ENCODE data around the gene WIPI1. TPM values are rescaled to one million over a fixed set of nuclear protein-coding genes. Genes with fewer than 3 reads are reported as not detected.

WIPI1 gene
- total and polyA plus RNA-seq, 7 donors, result 18.9 to 78.8 (median 28.5) TPM

DNA sequence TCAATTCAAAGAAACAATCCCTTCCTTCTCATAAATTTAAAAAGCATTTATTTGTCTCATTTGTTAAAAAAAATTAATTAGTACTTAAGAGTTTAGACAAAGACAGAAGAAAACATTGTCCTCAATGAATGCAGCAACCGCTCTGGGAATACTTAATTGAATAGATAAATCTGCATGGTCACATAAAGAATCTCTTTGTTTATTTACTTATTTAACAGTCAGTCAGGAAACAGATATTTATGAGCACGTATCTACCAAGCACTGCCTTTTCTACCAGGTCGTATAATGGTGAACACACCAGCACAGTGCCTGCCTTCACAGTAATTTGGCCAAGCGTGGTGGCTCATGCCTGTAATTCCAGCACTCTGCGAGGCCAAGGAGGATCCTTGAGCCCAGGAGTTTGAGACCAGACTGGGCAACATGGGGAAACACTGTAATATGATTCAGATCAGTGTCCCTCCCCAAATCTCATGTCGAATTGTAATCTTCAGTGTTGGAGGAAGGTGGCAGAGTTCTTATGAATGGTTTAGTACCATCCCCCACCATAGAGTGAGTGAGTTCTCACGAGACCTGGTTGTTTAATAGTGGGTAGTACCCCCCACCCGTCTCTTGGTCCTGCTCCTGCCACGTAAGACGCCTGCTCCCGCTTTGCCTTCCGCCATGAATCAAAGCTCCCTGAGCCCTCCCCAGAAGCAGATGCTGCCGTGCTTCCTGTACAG is 8.1 kb downstream of the WIPI1 start:
- no peaks in the 10 kb centered on the region for H3K4me1 ChIP-seq
- H3K36me3 ChIP-seq, result peaks cover 9 to 77% (median 36%) of the 10 kb centered on the region in 4 donors
- no peaks in the 10 kb centered on the region for H3K9me3 ChIP-seq
- intact Hi-C loops (cut with DNase I), result no loop called here
- 90 to 91% methylated on average over 13 of the region's 13 CpGs for WGBS, 2 donors
- no peak overlapping the region for H3K27ac ChIP-seq
- TF ChIP-seq EP300 (IDR thresholded peaks at IDR 0.05) (no peak), POLR2AphosphoS5 (IDR thresholded peaks at IDR 0.05) (no peak), POLR2A (IDR thresholded peaks at IDR 0.05) (no peak)
- TF ChIP-seq, protein P1, sequence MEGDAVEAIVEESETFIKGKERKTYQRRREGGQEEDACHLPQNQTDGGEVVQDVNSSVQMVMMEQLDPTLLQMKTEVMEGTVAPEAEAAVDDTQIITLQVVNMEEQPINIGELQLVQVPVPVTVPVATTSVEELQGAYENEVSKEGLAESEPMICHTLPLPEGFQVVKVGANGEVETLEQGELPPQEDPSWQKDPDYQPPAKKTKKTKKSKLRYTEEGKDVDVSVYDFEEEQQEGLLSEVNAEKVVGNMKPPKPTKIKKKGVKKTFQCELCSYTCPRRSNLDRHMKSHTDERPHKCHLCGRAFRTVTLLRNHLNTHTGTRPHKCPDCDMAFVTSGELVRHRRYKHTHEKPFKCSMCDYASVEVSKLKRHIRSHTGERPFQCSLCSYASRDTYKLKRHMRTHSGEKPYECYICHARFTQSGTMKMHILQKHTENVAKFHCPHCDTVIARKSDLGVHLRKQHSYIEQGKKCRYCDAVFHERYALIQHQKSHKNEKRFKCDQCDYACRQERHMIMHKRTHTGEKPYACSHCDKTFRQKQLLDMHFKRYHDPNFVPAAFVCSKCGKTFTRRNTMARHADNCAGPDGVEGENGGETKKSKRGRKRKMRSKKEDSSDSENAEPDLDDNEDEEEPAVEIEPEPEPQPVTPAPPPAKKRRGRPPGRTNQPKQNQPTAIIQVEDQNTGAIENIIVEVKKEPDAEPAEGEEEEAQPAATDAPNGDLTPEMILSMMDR (IDR thresholded peaks at IDR 0.05), result no peak
- H3K27me3 ChIP-seq, result no peaks in the 10 kb centered on the region
- no peak for DNase-seq
- H3K4me3 ChIP-seq, result no peak overlapping the region

DNA sequence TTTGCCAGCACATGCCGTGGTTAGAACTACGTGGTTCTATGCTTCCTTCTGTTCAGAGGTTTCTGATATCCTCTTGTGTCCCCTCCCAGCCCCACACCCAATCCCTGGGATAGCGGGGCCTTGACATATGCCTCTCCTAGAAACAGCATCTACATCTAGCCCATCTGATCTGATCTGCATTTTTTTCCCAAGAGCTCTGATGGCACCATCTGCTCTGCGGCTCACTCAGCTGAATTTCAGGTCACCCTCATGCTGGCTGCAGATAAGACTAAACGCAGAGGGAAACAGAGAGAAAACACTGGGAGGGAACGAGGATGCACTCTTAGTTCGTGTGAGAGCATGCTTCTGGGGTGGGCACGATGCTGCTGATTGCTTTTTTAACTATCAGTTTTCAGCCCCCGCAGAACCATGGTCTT is 10.7 kb downstream of the WIPI1 start:
- Histone ChIP-seq H3K9me3 (no peaks in the 10 kb centered on the region), H3K36me3 (peaks cover 9 to 84% (median 35%) of the 10 kb centered on the region in 4 donors), H3K27ac (no peak overlapping the region), H3K27me3 (no peaks in the 10 kb centered on the region), H3K4me1 (peaks cover 0 to 16% (median 14%) of the 10 kb centered on the region in 4 donors), H3K4me3 (no peak overlapping the region)
- 93% methylated on average over 9 of the region's 9 CpGs for WGBS, 2 donors
- intact Hi-C loops (cut with DNase I), result no loop called here
- no peak for DNase-seq
- TF ChIP-seq POLR2AphosphoS5 (IDR thresholded peaks at IDR 0.05) (no peak), EP300 (IDR thresholded peaks at IDR 0.05) (no peak), POLR2A (IDR thresholded peaks at IDR 0.05) (no peak)
- TF ChIP-seq, protein P1 (IDR thresholded peaks at IDR 0.05), result no peak

DNA sequence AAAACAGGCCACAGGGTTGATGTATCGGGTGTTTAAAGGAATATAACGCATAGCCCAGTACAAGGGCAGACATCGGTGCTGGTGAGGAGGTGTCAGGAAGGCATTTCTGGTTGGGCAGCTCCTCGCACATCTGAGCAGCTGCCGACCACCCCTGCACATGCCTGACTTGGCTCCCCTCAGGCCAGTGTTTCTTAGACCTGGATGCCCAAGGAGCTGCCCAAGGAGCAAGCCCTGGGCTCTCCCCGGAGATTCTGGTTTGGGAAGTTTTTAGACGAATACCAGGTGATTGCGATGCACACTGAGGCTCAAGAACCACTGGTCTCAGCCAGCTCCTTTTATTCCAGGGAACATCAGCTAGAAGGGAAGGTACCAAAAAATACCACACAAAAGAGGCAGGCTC is 11.6 kb downstream of the WIPI1 start:
- Histone ChIP-seq H3K4me1 (peaks cover 0 to 23% (median 14%) of the 10 kb centered on the region in 4 donors), H3K9me3 (no peaks in the 10 kb centered on the region), H3K36me3 (peaks cover 9 to 82% (median 27%) of the 10 kb centered on the region in 4 donors), H3K27ac (no peak overlapping the region), H3K4me3 (no peak overlapping the region), H3K27me3 (no peaks in the 10 kb centered on the region)
- TF ChIP-seq EP300 (IDR thresholded peaks at IDR 0.05) (no peak), POLR2A (IDR thresholded peaks at IDR 0.05) (no peak), POLR2AphosphoS5 (IDR thresholded peaks at IDR 0.05) (no peak)
- TF ChIP-seq, protein P1 (IDR thresholded peaks at IDR 0.05), result no peak
- intact Hi-C loops (cut with DNase I), result no loop called here
- WGBS, 2 donors, result 90 to 95% methylated on average over 8 of the region's 8 CpGs
- no peak for DNase-seq

DNA sequence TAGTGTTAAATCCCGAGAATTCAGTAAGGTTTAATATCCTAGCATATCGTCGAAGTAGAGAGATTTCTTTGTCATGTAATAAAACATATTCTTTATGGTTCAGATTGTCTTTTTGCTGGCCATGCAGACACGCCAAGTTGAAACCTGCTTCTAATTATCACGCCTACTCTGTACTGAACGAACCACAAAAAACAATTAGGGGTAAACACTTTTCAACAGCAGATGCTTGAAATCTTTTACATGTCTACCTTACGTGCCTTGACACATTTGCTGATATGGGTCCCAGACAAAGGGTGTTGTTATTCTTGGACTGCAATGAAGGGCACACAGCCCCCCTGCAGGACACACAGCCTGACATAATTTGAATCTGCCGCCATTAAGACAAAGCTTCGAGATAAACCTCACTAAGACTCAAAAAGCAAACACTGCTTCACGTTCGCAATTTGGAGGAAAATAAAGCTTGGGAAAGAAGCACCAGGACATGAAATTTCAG is 13.3 kb downstream of the WIPI1 start:
- Histone ChIP-seq H3K9me3 (no peaks in the 10 kb centered on the region), H3K36me3 (peaks cover under 1 to 78% (median 20%) of the 10 kb centered on the region in 4 donors), H3K4me3 (no peak overlapping the region), H3K27me3 (no peaks in the 10 kb centered on the region), H3K27ac (peak overlapping the region in 3 of 4 donors; percentile 52 to 75 (median 69)), H3K4me1 (peaks cover 0 to 36% (median 14%) of the 10 kb centered on the region in 4 donors)
- 90 to 93% methylated on average over 11 of the region's 11 CpGs for WGBS, 2 donors
- no peak for DNase-seq
- intact Hi-C loops (cut with DNase I), result no loop called here
- TF ChIP-seq POLR2A (IDR thresholded peaks at IDR 0.05) (no peak), EP300 (IDR thresholded peaks at IDR 0.05) (no peak), POLR2AphosphoS5 (IDR thresholded peaks at IDR 0.05) (no peak)
- TF ChIP-seq, protein P1 (IDR thresholded peaks at IDR 0.05), result no peak
